H54 (cell line): ENCODE measurements around the gene MAPKAP1.

Experiments
- DNase-seq: peaks from one replicate; pipeline ENCODE4 v3.0.0; 2011; ENCODE audit warnings: low spot score, mixed read lengths; ENCODE audit not compliant: insufficient read length
- FAIRE-seq: peaks from 3 replicates; lab custom pipeline; 2011; peaks lifted over from hg19 to GRCh38; lab: Jason Lieb, UNC
- POLR2A ChIP-seq: IDR thresholded peaks from 2 replicates; pipeline ENCODE4 v1.6.1; 2011; ENCODE audit warnings: low read depth, mild to moderate bottlenecking, low read length

MAPKAP1 gene

GRCh38 chr9:125434986-125435775, 271.8 kb downstream of the MAPKAP1 start:
- no peak for TF ChIP-seq POLR2A
- no peak for FAIRE-seq
- no peak for DNase-seq

- FAIRE-seq (no peak), DNase-seq (no peak)
- TF ChIP-seq POLR2A: no peak
These were observed 273.5 kb downstream of the MAPKAP1 start for GRCh38 chr9:125433461-125434011.

- no peak for DNase-seq
- no peak for FAIRE-seq
- TF ChIP-seq POLR2A: no peak
These were observed 274.2 kb downstream of the MAPKAP1 start for GRCh38 chr9:125432715-125433385.

- FAIRE-seq: no peak
- no peak for TF ChIP-seq POLR2A
- DNase-seq: no peak
These were observed 275.2 kb downstream of the MAPKAP1 start for GRCh38 chr9:125431741-125432271.

GRCh38 chr9:125431012-125431305, 276.0 kb downstream of the MAPKAP1 start:
- FAIRE-seq: no peak
- DNase-seq: no peak
- TF ChIP-seq POLR2A: no peak

GRCh38 chr9:125430161-125431011, 276.6 kb downstream of the MAPKAP1 start:
- no peak for TF ChIP-seq POLR2A
- DNase-seq (no peak), FAIRE-seq (no peak)

GRCh38 chr9:125429476-125430160, 277.4 kb downstream of the MAPKAP1 start:
- DNase-seq (no peak), FAIRE-seq (no peak)
- TF ChIP-seq POLR2A: no peak

GRCh38 chr9:125428902-125429467, 278.0 kb downstream of the MAPKAP1 start:
- DNase-seq: no peak
- FAIRE-seq: no peak
- no peak for TF ChIP-seq POLR2A

- no peak for FAIRE-seq
- TF ChIP-seq POLR2A: no peak
- no peak for DNase-seq
These were observed 278.7 kb downstream of the MAPKAP1 start for GRCh38 chr9:125428060-125428901.

GRCh38 chr9:125427556-125427955, 279.5 kb downstream of the MAPKAP1 start:
- DNase-seq (no peak), FAIRE-seq (no peak)
- no peak for TF ChIP-seq POLR2A

- no peak for DNase-seq
- no peak for FAIRE-seq
- TF ChIP-seq POLR2A: no peak
These were observed 280.1 kb downstream of the MAPKAP1 start for GRCh38 chr9:125426926-125427325.

GRCh38 chr9:125425901-125426515, 281.0 kb downstream of the MAPKAP1 start:
- no peak for DNase-seq

More at GRCh38 chr9:125425901-125426515, 281.0 kb downstream of the MAPKAP1 start:
- FAIRE-seq: no peak
- no peak for TF ChIP-seq POLR2A
